Measurements from ENCODE around the gene KRIT1.
"Not testable (repeated sequence)": the region's sequence is repeated elsewhere in the genome, so short reads cannot be mapped to it uniquely, and the experiment has no call there.

The KRIT1 gene

DNA sequence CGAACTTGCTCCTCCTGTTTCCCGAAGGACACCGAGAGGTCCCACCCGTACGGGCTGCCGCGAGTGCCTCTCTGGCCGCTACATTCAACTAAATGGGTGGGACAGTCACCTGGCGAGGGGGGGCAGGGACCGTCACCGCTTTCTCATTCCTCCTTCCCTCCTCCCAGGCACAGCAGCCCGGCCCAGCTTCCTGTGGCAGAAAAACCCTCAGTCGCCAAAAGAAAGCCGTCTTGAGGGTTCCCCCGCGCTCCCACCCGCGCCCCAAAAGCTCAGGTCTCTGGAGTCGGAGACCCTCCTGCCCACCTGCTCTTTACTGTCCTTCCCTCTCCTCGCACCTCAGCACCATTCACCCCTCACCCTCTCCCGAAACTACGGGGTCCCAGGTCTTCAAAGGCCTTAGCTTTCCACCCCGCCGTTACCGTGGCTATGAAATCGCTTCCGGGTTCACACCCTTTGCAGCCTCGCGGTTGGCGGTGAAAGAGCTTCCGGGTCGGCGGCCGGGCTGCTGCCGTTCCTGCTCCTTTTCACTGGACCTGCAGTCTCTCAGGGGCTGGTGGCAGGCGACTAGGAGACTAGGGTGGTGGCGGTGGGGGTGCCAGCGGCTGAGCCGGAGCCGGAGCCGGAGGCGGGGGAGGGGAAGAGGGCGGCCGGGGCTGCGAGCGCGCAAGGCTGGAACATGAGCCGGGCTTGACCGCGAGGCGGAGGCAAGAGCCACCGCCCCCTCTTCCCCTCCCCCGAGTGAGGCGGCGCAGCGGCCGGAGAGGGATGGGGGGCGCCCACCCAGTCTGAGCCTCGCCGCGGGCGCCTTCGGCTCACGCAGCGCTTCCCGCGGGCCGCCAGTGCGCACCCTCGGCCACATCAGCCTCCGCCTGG is at the start of gene KRIT1, which contains the start of gene ANKIB1:
KRIT1 (minus strand) TSS at position 428 of the 873 bp plus-strand sequence. CDS start 3,779 bp downstream, outside the sequence.
ANKIB1 (plus strand) TSS at position 488 of the 873 bp plus-strand sequence. CDS start 49,005 bp downstream, outside the sequence.
- peak; percentile 86 for DNase-seq

DNA sequence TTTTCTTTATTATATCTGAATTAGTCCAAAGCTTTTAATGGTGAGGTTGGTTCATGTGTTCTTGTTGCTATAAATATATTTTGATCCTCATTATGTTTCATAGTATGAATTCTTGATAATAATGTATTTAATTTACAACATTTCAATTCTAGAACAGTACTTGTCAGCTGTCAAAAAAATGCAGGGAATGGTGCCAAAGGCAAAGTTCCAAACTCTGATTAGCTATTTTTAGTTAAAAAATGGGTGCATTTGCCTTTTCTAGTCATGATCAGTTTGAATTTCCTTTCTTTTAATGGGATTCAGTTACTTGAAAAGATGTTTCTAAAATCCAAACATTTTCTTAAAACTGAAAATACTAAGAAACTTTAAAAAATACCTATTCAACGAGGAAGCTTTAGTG is 49.7 kb upstream of the KRIT1 start:
- no peak for DNase-seq

- DNase-seq: no peak
Measured at GRCh38 chr7:92293896-92294590, 48.3 kb upstream of the KRIT1 start.

DNA sequence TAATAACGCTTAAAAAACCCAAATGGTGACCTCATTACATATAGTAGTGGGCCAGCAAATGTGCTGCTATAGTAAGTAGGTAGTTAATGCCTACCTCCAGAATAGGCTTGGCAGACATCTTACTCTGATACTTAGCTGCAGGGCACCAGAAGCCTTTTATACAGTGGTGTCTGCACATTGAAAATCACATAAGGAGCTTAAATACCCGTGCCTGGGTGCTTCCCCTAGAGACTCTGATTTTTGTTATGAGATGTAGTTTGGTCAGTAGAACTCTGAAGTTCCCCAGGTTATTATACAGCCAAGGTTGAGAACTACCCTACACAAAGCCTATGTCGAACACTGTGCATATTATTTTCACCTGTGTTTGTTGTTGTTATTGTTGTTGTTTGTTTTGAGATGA is 47.3 kb upstream of the KRIT1 start:
- DNase-seq: no peak

DNA sequence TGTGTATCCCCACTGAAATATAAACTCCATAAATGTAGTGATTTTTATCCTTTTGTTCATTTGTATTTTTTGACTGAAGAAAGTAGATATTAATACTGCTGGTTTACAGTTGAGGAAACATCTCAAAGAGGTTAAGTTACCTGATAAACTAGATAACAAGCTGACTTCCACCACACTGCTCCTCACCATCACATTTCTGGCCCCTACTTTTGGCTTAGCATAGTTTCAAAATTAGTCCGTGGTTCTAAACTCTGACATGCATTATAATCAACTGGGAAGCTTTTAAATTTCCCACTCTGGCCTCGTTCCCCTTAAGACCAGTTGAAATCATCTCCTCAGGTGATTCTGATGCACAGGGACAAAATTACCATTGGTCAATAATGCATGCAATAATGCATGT is 43.6 kb upstream of the KRIT1 start:
- DNase-seq: no peak

- no peak for DNase-seq
Measured at GRCh38 chr7:92282930-92283329, 37.2 kb upstream of the KRIT1 start.

GRCh38 chr7:92282221-92282814 is 36.6 kb upstream of the KRIT1 start:
- no peak for DNase-seq

DNA sequence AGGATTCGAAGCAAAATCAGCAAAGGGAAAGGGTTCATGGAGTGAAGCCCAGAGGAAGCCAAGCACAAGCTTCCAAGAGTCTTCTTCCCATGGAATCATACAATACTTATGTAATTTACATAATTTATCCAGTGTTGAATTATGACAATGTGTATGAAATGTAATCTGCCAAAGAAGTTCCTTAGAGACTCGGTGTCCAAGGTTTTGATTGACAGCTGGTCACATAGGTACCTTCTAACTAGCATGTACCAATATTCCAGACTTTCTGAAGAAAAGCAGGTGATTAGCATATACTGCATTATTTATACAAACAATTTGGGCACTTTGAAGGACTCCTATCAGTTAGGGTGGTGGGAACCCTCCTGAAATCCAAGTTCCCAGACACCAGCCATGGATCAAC is 35.3 kb upstream of the KRIT1 start:
- no peak for DNase-seq

DNA sequence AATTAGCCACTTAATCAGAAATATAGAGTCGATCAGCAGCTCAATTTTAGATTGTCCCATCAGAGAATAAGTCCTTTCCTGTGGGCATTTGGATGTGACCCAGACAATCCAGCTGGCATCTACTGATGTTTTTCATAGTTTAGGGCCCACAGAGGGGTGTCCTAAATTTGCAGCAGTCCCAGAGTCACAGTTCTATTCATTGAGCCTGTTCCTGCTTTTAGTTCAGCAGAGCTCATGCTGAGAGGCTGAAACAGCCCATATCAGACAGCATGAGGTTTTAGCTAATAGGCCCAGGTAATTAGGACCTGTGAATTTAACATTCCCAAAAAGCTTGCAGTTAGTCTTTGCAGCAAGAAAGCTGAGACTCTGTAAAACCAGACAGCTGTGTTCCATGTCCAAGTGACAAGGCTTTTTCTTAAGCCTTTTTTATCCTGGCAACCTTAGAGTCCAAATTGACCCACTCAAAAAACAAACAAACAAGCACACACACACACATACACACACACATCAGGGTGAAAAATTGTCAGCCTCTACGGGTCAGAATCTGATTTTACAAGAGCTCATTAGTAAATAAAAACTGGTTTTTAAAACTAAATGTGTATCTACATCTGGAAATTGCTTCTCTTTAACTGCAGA is 33.8 kb upstream of the KRIT1 start:
- DNase-seq: no peak

DNA sequence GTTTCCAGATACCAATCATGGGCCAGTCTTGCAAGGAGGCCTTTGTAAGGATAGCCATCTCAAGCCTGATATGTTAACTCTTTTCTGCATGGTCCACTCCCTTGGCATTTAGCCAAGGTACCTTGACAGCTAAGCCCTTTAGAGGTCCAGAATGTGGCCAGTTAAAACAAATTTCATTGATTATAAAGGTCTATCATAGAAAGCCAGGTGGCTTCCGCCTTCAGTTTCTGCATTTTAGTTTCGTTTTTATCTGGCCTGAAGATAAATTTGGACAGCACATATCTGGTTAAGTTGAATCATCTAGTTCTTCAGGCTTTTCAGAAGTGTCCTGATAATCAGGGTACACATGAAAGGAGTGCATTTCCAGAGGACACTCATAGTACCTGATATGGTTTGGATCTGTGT is 30.7 kb upstream of the KRIT1 start:
- DNase-seq: no peak

DNA sequence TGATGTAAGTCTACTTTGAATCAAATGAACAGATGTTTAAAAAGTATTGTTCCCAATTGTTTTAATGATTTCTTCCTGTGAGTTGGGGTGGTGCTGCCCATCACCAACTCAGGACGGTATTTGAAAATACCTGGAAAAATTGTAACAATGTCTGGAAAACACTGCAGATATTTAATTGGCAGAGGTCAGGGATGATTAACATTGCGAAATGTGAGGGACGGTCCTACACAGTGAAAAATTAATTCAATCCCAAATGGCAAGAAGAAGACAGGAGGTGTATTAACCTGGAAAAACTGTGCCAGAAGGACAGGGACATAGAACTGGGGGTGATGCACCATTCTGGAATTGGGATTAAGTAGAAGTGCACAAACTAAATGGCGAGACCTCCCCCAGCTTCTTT is 29.6 kb upstream of the KRIT1 start:
- DNase-seq: no peak

GRCh38 chr7:92268921-92269320 is 23.2 kb upstream of the KRIT1 start:
- DNase-seq: no peak

DNA sequence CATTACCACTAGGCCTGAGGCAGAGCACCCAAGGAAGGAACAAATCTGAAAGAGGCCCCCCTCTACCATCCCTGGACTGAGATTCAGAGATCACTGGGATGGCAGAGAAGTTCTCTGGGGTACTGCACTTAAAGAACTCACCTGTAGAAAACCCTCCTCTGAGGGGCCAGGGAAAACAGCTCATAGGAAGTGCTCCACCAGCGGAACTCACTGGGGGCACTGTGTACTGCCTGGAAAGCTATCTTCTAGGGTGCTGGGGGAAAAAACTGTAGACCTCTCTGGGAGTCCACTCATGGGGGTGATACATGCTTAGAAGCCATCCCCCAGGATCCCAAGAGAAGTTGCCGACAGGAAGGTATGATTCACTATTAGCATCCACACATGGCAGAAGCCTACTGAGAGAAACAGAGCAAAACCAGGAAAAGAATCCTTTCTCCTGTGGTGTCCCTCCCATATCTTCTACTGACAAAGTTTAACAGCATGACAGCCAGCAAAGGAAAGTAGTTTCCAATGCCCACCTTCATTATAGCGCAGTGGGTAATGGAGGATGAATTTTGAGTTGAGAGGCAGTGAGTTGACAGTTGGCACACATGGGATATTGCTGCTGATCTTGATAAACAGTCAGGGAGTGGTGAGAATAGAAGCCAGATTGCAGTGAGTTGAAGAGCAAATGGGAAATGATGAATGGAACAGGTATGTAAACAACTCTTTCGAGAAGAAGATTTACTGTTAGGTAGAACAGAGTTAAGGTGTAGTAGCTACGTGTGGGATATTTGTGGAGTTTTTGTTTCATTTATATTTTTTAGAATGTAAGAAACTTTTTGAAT is 20.9 kb upstream of the KRIT1 start:
- no peak for DNase-seq

DNA sequence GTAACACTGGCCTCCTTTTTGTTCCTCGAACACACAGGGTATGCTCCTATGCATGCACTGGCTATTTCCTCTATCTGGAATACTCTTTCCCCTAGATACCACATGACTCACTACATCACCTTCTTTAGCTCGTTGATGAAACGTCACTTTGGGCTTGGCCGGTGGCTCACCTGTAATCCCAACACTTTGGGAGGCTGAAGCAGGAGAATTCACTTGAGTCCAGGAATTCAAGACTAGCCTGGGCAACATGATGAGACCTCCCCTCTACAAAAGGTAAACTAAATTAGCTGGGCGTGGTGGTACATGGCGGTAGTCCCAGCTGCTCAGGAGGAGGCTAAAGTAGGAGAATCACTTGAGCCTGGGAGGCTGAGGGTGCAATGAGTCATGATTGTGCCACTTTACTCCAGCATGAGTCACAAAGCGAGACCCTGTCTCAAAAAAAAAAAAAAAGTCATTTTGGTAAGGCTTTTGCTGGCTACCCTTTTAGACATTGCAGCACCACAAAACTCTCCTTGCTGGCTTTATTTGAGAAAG is 14.6 kb upstream of the KRIT1 start:
- no peak for DNase-seq

DNA sequence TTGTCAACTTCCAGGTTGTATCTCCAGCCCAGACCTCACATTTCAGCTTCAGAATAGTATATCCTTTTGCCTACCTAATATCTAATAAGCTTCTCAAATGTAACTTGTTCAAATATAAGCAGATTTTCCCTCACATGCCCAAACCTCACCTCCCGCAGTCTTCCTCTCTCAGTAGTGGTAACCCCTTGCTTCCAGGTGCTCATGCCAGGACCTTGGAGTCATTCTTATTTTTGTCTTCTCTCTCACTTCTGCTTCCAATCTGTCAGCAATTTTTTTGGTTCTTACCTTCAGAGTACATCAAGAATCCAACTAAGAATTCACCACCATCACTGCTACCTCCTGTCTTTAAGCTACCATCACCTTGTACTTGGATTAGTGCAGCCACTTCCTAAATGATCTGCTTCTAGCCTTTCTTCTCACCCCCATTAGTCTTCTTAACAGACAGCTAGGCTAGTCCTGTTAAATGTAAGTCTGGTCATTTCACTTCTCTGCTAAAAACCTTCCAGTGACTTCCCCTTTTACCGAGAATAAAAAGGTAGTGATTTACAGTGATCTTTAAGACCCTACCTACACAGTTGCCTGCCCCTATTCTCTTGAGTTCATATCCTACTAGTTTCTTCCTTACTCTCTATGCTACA is 14.0 kb upstream of the KRIT1 start:
- no peak for DNase-seq

- DNase-seq: no peak
Measured at GRCh38 chr7:92259062-92259461, 13.3 kb upstream of the KRIT1 start.

GRCh38 chr7:92255308-92255707 is 9.6 kb upstream of the KRIT1 start:
- DNase-seq: no peak

DNA sequence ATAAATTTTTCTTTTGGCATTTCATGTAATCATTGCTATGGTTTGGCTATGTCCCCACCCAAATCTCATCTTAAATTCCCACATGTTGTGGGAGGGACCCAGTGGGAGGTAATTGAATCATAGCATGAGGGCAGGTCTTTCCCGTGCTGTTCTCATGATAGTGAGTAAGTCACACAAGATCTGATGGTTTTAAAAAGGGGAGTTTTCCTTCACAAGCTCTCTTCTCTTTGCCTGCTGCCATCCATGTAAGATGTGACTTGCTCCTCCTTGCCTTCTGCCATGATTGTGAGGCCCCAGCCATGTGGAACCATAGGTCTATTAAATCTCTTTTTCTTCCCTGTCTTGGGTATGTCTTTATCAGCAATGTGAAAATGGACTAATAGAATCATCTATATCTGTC is 9.1 kb upstream of the KRIT1 start:
- DNase-seq: not testable (repeated sequence)

- no peak for DNase-seq
Measured at GRCh38 chr7:92253251-92253650, 7.5 kb upstream of the KRIT1 start.

GRCh38 chr7:92251181-92251580 is 5.5 kb upstream of the KRIT1 start:
- DNase-seq: no peak

DNA sequence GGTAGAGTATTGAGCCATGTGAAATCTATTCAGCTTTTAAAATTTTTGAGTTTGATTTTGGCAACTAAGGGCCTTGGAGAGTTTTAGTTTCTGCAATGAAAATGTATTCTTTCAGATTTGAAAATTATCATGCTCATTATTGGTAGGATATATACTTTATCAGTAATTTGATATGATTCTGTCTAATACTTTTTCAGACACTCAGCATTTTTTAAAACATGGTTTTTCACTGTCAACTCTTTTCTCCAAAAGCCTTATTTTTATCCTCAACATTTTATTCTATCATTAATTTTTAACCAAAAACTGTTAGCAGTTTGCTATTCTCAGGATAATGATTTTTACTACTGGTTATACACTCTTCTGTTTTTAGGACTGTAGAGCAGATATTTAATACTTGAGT is 4.9 kb upstream of the KRIT1 start:
- no peak for DNase-seq
